ENCODE measurements around the gene FOXJ3.

FOXJ3 gene

GRCh38 chr1:42335050-42335808 lies at the start of gene FOXJ3:
FOXJ3 (minus strand) TSS chr1:42335235; CDS start chr1:42311093, 24,142 bp downstream.
- DNase-seq = peak; percentile 45 to 93 (median 84)

- DNase-seq = no peak
Observed at GRCh38 chr1:42381280-42381673, 46.2 kb upstream of the FOXJ3 start.

- peak in 47 of 51 donors; percentile 1 to 78 (median 46) for DNase-seq
Observed at GRCh38 chr1:42380586-42381279, 45.7 kb upstream of the FOXJ3 start, which contains the start of gene RIMKLA. RIMKLA (plus strand) TSS chr1:42380792; CDS start chr1:42380935, 143 bp downstream.

- peak in 12 of 51 donors; percentile 1 to 60 (median 32) for DNase-seq
Observed at GRCh38 chr1:42379794-42380585, 45.0 kb upstream of the FOXJ3 start.

GRCh38 chr1:42372796-42373195 lies 37.8 kb upstream of the FOXJ3 start:
- DNase-seq = no peak

GRCh38 chr1:42370876-42371549 lies 36.0 kb upstream of the FOXJ3 start:
- no peak for DNase-seq

GRCh38 chr1:42369471-42369870 lies 34.4 kb upstream of the FOXJ3 start:
- no peak for DNase-seq

- no peak for DNase-seq
Observed at GRCh38 chr1:42368096-42368795, 33.2 kb upstream of the FOXJ3 start.

- no peak for DNase-seq
Observed at GRCh38 chr1:42365118-42365517, 30.1 kb upstream of the FOXJ3 start.

- no peak for DNase-seq
Observed at GRCh38 chr1:42364542-42364941, 29.5 kb upstream of the FOXJ3 start.

GRCh38 chr1:42364089-42364488 lies 29.1 kb upstream of the FOXJ3 start:
- DNase-seq = no peak

- DNase-seq = no peak
Observed at GRCh38 chr1:42359466-42359865, 24.4 kb upstream of the FOXJ3 start.

GRCh38 chr1:42358791-42359190 lies 23.8 kb upstream of the FOXJ3 start:
- DNase-seq = no peak

GRCh38 chr1:42350086-42350485 lies 15.1 kb upstream of the FOXJ3 start:
- DNase-seq = no peak

GRCh38 chr1:42348498-42348897 lies 13.5 kb upstream of the FOXJ3 start:
- peak in 1 of 51 donors; percentile 20 for DNase-seq

- DNase-seq = no peak
Observed at GRCh38 chr1:42343049-42343448, 8.0 kb upstream of the FOXJ3 start.

GRCh38 chr1:42340901-42341300 lies 5.9 kb upstream of the FOXJ3 start:
- no peak for DNase-seq

- no peak for DNase-seq
Observed at GRCh38 chr1:42340093-42340492, 5.1 kb upstream of the FOXJ3 start.

- DNase-seq = no peak
Observed at GRCh38 chr1:42336978-42337377, 1.9 kb upstream of the FOXJ3 start.

GRCh38 chr1:42335809-42336518 lies 929 bp upstream of the FOXJ3 start:
- DNase-seq = peak in 1 of 51 donors; percentile 77
